Measurements from ENCODE around the gene RAB31.

DNA sequence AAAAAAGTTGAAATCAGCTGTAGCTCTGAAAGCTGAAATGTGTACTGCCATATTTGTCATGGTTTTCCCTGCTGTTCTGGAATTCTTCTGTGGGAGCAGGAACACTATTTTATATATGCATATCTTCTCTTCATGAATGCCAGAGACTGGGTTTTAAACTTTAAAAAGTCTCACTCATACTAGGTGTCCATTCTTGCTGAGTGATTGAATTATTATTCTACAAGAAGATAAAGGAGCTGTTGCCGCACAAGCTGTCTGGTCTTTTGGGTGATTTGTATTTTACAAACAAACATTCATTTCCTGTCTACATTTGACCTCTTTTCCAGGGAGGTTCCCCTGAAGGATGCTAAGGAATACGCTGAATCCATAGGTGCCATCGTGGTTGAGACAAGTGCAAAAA, 137.2 kb downstream of the RAB31 start:
- TF ChIP-seq, protein P1, sequence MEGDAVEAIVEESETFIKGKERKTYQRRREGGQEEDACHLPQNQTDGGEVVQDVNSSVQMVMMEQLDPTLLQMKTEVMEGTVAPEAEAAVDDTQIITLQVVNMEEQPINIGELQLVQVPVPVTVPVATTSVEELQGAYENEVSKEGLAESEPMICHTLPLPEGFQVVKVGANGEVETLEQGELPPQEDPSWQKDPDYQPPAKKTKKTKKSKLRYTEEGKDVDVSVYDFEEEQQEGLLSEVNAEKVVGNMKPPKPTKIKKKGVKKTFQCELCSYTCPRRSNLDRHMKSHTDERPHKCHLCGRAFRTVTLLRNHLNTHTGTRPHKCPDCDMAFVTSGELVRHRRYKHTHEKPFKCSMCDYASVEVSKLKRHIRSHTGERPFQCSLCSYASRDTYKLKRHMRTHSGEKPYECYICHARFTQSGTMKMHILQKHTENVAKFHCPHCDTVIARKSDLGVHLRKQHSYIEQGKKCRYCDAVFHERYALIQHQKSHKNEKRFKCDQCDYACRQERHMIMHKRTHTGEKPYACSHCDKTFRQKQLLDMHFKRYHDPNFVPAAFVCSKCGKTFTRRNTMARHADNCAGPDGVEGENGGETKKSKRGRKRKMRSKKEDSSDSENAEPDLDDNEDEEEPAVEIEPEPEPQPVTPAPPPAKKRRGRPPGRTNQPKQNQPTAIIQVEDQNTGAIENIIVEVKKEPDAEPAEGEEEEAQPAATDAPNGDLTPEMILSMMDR (IDR thresholded peaks at IDR 0.05): no peak
- TF ChIP-seq POLR2A (IDR thresholded peaks at IDR 0.05; ENCODE audit: low read depth): no peak
- no peak for TF ChIP-seq EP300 (IDR thresholded peaks at IDR 0.05)

Data from esophagus muscularis mucosa (tissue), 4 donors.